Measurements from ENCODE around the gene OOSP3. TPM values are rescaled to one million over a fixed set of nuclear protein-coding genes. Genes with fewer than 3 reads are reported as not detected.

OOSP3 gene
- total and polyA plus RNA-seq, 2 donors (not counting 1 experiment from before 2014, with no cell fraction given) = not detected

Other genes starting within 250 kb of the OOSP3 start
- gene PATL1, start 209.7 kb upstream of the OOSP3 start, total RNA-seq = 45.0 and 46.0 TPM in 2 replicates
- gene PATL1, start 209.7 kb upstream of the OOSP3 start, polyA plus RNA-seq = 40.8 and 56.2 TPM in 2 replicates
- gene OR10V1, start 164.9 kb upstream of the OOSP3 start, total RNA-seq = not detected in 2 replicates
- gene OR10V1, start 164.9 kb upstream of the OOSP3 start, polyA plus RNA-seq = not detected in 2 replicates
- 16.6 and 17.5 TPM in 2 replicates for gene STX3, start 123.4 kb upstream of the OOSP3 start, total RNA-seq
- 7.6 and 12.6 TPM in 2 replicates for gene STX3, start 123.4 kb upstream of the OOSP3 start, polyA plus RNA-seq
- 38.3 and 38.9 TPM in 2 replicates for gene MRPL16, start 68.0 kb upstream of the OOSP3 start, total RNA-seq
- gene MRPL16, start 68.0 kb upstream of the OOSP3 start, polyA plus RNA-seq = 33.8 and 41.0 TPM in 2 replicates
- gene CBLIF, start 33.3 kb upstream of the OOSP3 start, total RNA-seq = not detected in 2 replicates
- not detected in 2 replicates for gene CBLIF, start 33.3 kb upstream of the OOSP3 start, polyA plus RNA-seq
- gene TCN1, start 12.3 kb upstream of the OOSP3 start, total RNA-seq = not detected in 2 replicates
- 0.15 TPM in 1 of 2 replicates, not detected in the other for gene TCN1, start 12.3 kb upstream of the OOSP3 start, polyA plus RNA-seq
- not detected in 2 replicates for gene OOSP1, start 59.6 kb downstream of the OOSP3 start, total RNA-seq
- gene OOSP1, start 59.6 kb downstream of the OOSP3 start, polyA plus RNA-seq = not detected in 2 replicates
- gene OOSP4A, start 85.3 kb downstream of the OOSP3 start, total RNA-seq = not detected in 2 replicates
- gene OOSP4A, start 85.3 kb downstream of the OOSP3 start, polyA plus RNA-seq = not detected in 2 replicates
- not detected in 2 replicates for gene OOSP4B, start 138.4 kb downstream of the OOSP3 start, total RNA-seq
- gene OOSP4B, start 138.4 kb downstream of the OOSP3 start, polyA plus RNA-seq = not detected in 2 replicates
- not detected in 2 replicates for gene OOSP2, start 161.6 kb downstream of the OOSP3 start, total RNA-seq
- gene OOSP2, start 161.6 kb downstream of the OOSP3 start, polyA plus RNA-seq = not detected in 2 replicates
- gene MS4A3, start 177.9 kb downstream of the OOSP3 start, total RNA-seq = not detected in 2 replicates
- not detected in 2 replicates for gene MS4A3, start 177.9 kb downstream of the OOSP3 start, polyA plus RNA-seq
- not detected in 2 replicates for gene MS4A2, start 209.9 kb downstream of the OOSP3 start, total RNA-seq
- gene MS4A2, start 209.9 kb downstream of the OOSP3 start, polyA plus RNA-seq = not detected in 2 replicates

All from B cell (primary cell).